Thoracic aorta (tissue), 2 donors: ENCODE data around the gene PPP1R7. TPM values are rescaled to one million over a fixed set of nuclear protein-coding genes. Genes with fewer than 3 reads are reported as not detected.

Source experiments
- ATAC-seq: fragments of 150-250 bp; one replicate; pipeline ENCODE4 v1.8.0; 2017; ENCODE audit warnings: low read depth; ENCODE audit not compliant: insufficient number of reproducible peaks, low FRiP score
- DNase-seq: peaks from one replicate; pipeline ENCODE4 v3.0.0-alpha.2; 2020; ENCODE audit warnings: low spot score
- H3K27ac ChIP-seq, 2 donors: fragments of 200-600 bp; sonication (generic); 1 replicate in 1 of 2; 2 replicates in 1 of 2; pipeline ENCODE4 v1.5.1; 2016; ENCODE audit warnings: mild to moderate bottlenecking in 2 of 2, moderate library complexity in 2 of 2
- H3K27me3 ChIP-seq: fragments of 200-600 bp; sonication (generic); replicated peaks from 2 replicates; pipeline ENCODE4 v1.6.0; 2016; ENCODE audit warnings: mild to moderate bottlenecking; ENCODE audit not compliant: insufficient read depth
- H3K36me3 ChIP-seq: fragments of 200-600 bp; sonication (generic); one replicate; pipeline ENCODE4 v1.5.1; 2016
- H3K4me1 ChIP-seq, 2 donors: fragments of 200-600 bp; sonication (generic); 1 replicate in 1 of 2; 2 replicates in 1 of 2; pipeline versions ENCODE4 v1.5.1 to v1.6.0; 2016; ENCODE audit warnings: low read depth in 2 of 2, mild to moderate bottlenecking in 1 of 2; ENCODE audit not compliant: control insufficient read depth in 1 of 2
- H3K4me3 ChIP-seq: fragments of 200-600 bp; sonication (generic); 2 replicates; pipeline ENCODE4 v1.5.1; 2016; ENCODE audit warnings: mild to moderate bottlenecking
- H3K9me3 ChIP-seq: fragments of 200-600 bp; sonication (generic); 2 replicates; pipeline ENCODE4 v1.5.1; 2016
- CTCF ChIP-seq: fragments of 200-600 bp; sonication (generic); IDR thresholded peaks from one replicate; pipeline ENCODE4 v1.5.1; 2019; ENCODE audit warnings: antibody characterized with exemption
- total RNA-seq, 2 donors: library from RNA; depleted of rRNA; stranded (reverse); fragments of >200 nt; gene quantifications; one replicate each; pipeline versions ENCODE4 v1.1.0 to v1.2.3, GENCODE V29; 2016

The PPP1R7 gene
- total RNA-seq, 2 donors from 2014 or later = 28.9 to 40.3 TPM

- no peak for TF ChIP-seq CTCF
- Histone ChIP-seq H3K27ac (no peak overlapping the region), H3K27me3 (no peaks in the 10 kb centered on the region), H3K4me1 (no peaks in the 10 kb centered on the region), H3K4me3 (no peak overlapping the region), H3K9me3 (no peaks in the 10 kb centered on the region), H3K36me3 (no peaks in the 10 kb centered on the region)
- DNase-seq (no peak), ATAC-seq (no peak)
Measured at GRCh38 chr2:241199897-241200821, 49.9 kb downstream of the PPP1R7 start.

- H3K9me3 ChIP-seq = no peaks in the 10 kb centered on the region
- no peaks in the 10 kb centered on the region for H3K27me3 ChIP-seq
- H3K27ac ChIP-seq = no peak overlapping the region
- DNase-seq = no peak
- no peak for TF ChIP-seq CTCF
- no peak for ATAC-seq
- H3K36me3 ChIP-seq = no peaks in the 10 kb centered on the region
- H3K4me3 ChIP-seq = no peak overlapping the region
- H3K4me1 ChIP-seq = no peaks in the 10 kb centered on the region
Measured at GRCh38 chr2:241200822-241201395, 50.6 kb downstream of the PPP1R7 start.

- H3K4me1 ChIP-seq = no peaks in the 10 kb centered on the region
- TF ChIP-seq CTCF = no peak
- no peak overlapping the region for H3K27ac ChIP-seq
- no peak for DNase-seq
- no peak for ATAC-seq
- no peaks in the 10 kb centered on the region for H3K27me3 ChIP-seq
- H3K36me3 ChIP-seq = no peaks in the 10 kb centered on the region
- H3K4me3 ChIP-seq = no peak overlapping the region
- no peaks in the 10 kb centered on the region for H3K9me3 ChIP-seq
Measured at GRCh38 chr2:241201445-241202267, 51.4 kb downstream of the PPP1R7 start.

GRCh38 chr2:241202268-241202585 lies 52.0 kb downstream of the PPP1R7 start:
- DNase-seq (no peak), ATAC-seq (no peak)

More at GRCh38 chr2:241202268-241202585, 52.0 kb downstream of the PPP1R7 start:
- Histone ChIP-seq H3K27ac (no peak overlapping the region), H3K4me3 (no peak overlapping the region), H3K27me3 (no peaks in the 10 kb centered on the region), H3K36me3 (no peaks in the 10 kb centered on the region), H3K4me1 (no peaks in the 10 kb centered on the region), H3K9me3 (no peaks in the 10 kb centered on the region)
- TF ChIP-seq CTCF = no peak
